ENCODE results near the gene PARD3.

GRCh38 chr10:34305189-34305588 lies 509.9 kb downstream of the PARD3 start:
- TF ChIP-seq POLR2A (IDR thresholded peaks at IDR 0.05) (no peak), CTCF (IDR thresholded peaks at IDR 0.05) (no peak), POLR2AphosphoS5 (IDR thresholded peaks at IDR 0.05) (no peak)
